ENCODE measurements around the gene OSBPL2. TPM values are rescaled to one million over a fixed set of nuclear protein-coding genes. Genes with fewer than 3 reads are reported as not detected.

Gene OSBPL2
- total RNA-seq, 4 donors from 2014 or later, result 25.3 to 43.1 (median 27.6) TPM

GRCh38 chr20:62224113-62224855, 14.0 kb upstream of the OSBPL2 start:
- no peak for TF ChIP-seq CTCF (IDR thresholded peaks at IDR 0.05; ENCODE audit: low read depth)

- TF ChIP-seq CTCF (IDR thresholded peaks at IDR 0.05; ENCODE audit: low read depth), result no peak
Measured at GRCh38 chr20:62225026-62225425, 13.3 kb upstream of the OSBPL2 start.

GRCh38 chr20:62225820-62226635, 12.3 kb upstream of the OSBPL2 start:
- TF ChIP-seq CTCF (IDR thresholded peaks at IDR 0.05; ENCODE audit: low read depth), result no peak

GRCh38 chr20:62226707-62227590, 11.4 kb upstream of the OSBPL2 start:
- TF ChIP-seq CTCF (IDR thresholded peaks at IDR 0.05; ENCODE audit: low read depth), result no peak

GRCh38 chr20:62227591-62227976, 10.7 kb upstream of the OSBPL2 start:
- TF ChIP-seq CTCF (IDR thresholded peaks at IDR 0.05; ENCODE audit: low read depth), result no peak

GRCh38 chr20:62227977-62228958, 10.1 kb upstream of the OSBPL2 start:
- TF ChIP-seq CTCF (IDR thresholded peaks at IDR 0.05; ENCODE audit: low read depth), result no peak

Measured in subcutaneous adipose tissue (tissue), 4 donors.